CD8-positive, alpha-beta memory T cell (primary cell): ENCODE data around the gene BCR. TPM values are rescaled to one million over a fixed set of nuclear protein-coding genes. Genes with fewer than 3 reads are reported as not detected.

Experiments used
- CTCF ChIA-PET: fragments of 350-600 bp; sonication (Branson Sonifier 250); formaldehyde crosslinking; loops from one replicate; lab custom pipeline; 2021; ENCODE audit warnings: antibody characterized with exemption; lab: Charles Lee
- POLR2A ChIA-PET: fragments of 350-600 bp; sonication (Branson Sonifier 250); formaldehyde crosslinking; loops from one replicate; lab custom pipeline; 2021; ENCODE audit warnings: antibody characterized with exemption; lab: Charles Lee
- DNase-seq, 5 donors: peaks; one replicate each; pipeline versions ENCODE4 v3.0.0 to v3.0.0-alpha.2; 2020 to 2022; ENCODE audit warnings: mixed read lengths in 1 of 5
- H3K27ac ChIP-seq: one replicate; pipeline ENCODE4 v1.7.0; 2013; ENCODE audit warnings: low read depth, mild to moderate bottlenecking, low read length, moderate library complexity
- H3K27me3 ChIP-seq: 2 replicates; pipeline ENCODE4 v1.7.0; 2013; ENCODE audit warnings: low read length, mild to moderate bottlenecking; ENCODE audit not compliant: insufficient read depth, poor library complexity, severe bottlenecking
- H3K36me3 ChIP-seq: 2 replicates; pipeline ENCODE4 v1.7.0; 2013; ENCODE audit warnings: mild to moderate bottlenecking, low read length, moderate library complexity; ENCODE audit not compliant: insufficient read depth
- H3K4me1 ChIP-seq: 2 replicates; pipeline ENCODE4 v1.7.0; 2013; ENCODE audit warnings: mild to moderate bottlenecking, low read length, moderate library complexity; ENCODE audit not compliant: insufficient read depth
- H3K4me3 ChIP-seq: 2 replicates; pipeline ENCODE4 v1.7.0; 2013; ENCODE audit warnings: mild to moderate bottlenecking, low read length
- H3K9me3 ChIP-seq: 2 replicates; pipeline ENCODE4 v1.7.0; 2013; ENCODE audit warnings: mild to moderate bottlenecking, low read length
- H3K27ac Mint-ChIP-seq, 8 donors: one replicate each; pipeline ENCODE4 v1.8.0; 2020 to 2021; ENCODE audit warnings: mixed read lengths in 8 of 8, mild to moderate bottlenecking in 6 of 8, inconsistent platforms in 3 of 8, moderate library complexity in 3 of 8
- H3K27me3 Mint-ChIP-seq, 2 donors: one replicate each; pipeline ENCODE4 v1.8.0; 2020 to 2021; ENCODE audit warnings: mixed read lengths in 2 of 2, mild to moderate bottlenecking in 1 of 2, moderate library complexity in 1 of 2
- H3K36me3 Mint-ChIP-seq, 3 donors: one replicate each; pipeline ENCODE4 v1.8.0; 2020 to 2021; ENCODE audit warnings: mixed read lengths in 3 of 3, inconsistent platforms in 1 of 3, mild to moderate bottlenecking in 1 of 3
- H3K4me1 Mint-ChIP-seq, 3 donors: one replicate each; pipeline ENCODE4 v1.8.0; 2020 to 2021; ENCODE audit warnings: mixed read lengths in 3 of 3, inconsistent platforms in 1 of 3, mild to moderate bottlenecking in 1 of 3
- H3K4me3 Mint-ChIP-seq, 7 donors: one replicate each; pipeline ENCODE4 v1.8.0; 2020 to 2021; ENCODE audit warnings: mixed read lengths in 7 of 7, mild to moderate bottlenecking in 6 of 7, moderate library complexity in 4 of 7, inconsistent platforms in 2 of 7
- H3K9me3 Mint-ChIP-seq, 5 donors: one replicate each; pipeline ENCODE4 v1.8.0; 2020 to 2022; ENCODE audit warnings: mixed read lengths in 5 of 5, mild to moderate bottlenecking in 3 of 5, moderate library complexity in 2 of 5, inconsistent platforms in 1 of 5
- polyA plus RNA-seq: library from polyadenylated mRNA; unstranded; fragments of 300-500 nt; fragmentation: Illumina TruSeq; gene quantifications from one replicate; pipeline ENCODE4 v1.2.3, GENCODE V29; 2021
- total RNA-seq, 2 experiments: library from RNA; stranded (reverse); gene quantifications; one replicate each; pipeline ENCODE4 v1.2.3, GENCODE V29; 2021

BCR gene
- total and polyA plus RNA-seq, 3 experiments from 2014 or later, result 18.4 to 34.7 (median 33.2) TPM

- H3K9me3 ChIP-seq, result no peaks in the 10 kb centered on the region
- peaks cover 62% of the 10 kb centered on the region for H3K4me1 ChIP-seq
- no peaks in the 10 kb centered on the region for H3K36me3 ChIP-seq
- H3K27ac Mint-ChIP-seq, result peak overlapping the region; percentile 96 to 100 (median 99)
- peaks cover 0 to 2% (median 0%) of the 10 kb centered on the region in 5 donors for H3K9me3 Mint-ChIP-seq
- ChIA-PET POLR2A (interaction anchor here (0.7 to 1.0 kb wide), 3 partner anchors 8 to 1290 kb away, joined by 3 to 4 read pairs (median 3); partner anchors contain the start of gene ADORA2A), CTCF (interaction anchor here (0.8 to 2.0 kb wide), 7 partner anchors 11 to 328 kb away, joined by 3 to 10 read pairs (median 4); no protein-coding TSS in a partner anchor)
- H3K27me3 ChIP-seq, result no peaks in the 10 kb centered on the region
- peak overlapping the region; percentile 66 to 88 (median 75) for H3K4me3 Mint-ChIP-seq
- H3K4me1 Mint-ChIP-seq, result peaks cover 64 to 77% (median 66%) of the 10 kb centered on the region in 3 donors
- H3K4me3 ChIP-seq, result no peak overlapping the region
- peak; percentile 44 to 88 (median 73) for DNase-seq
- peaks cover 0 to 3% of the 10 kb centered on the region in 2 donors for H3K27me3 Mint-ChIP-seq
- H3K27ac ChIP-seq, result peak overlapping the region; percentile 69
- no peaks in the 10 kb centered on the region for H3K36me3 Mint-ChIP-seq
Measured at GRCh38 chr22:23137905-23138561, 42.3 kb upstream of the BCR start.

- Mint-ChIP-seq H3K4me3 (peak overlapping the region; percentile 13 to 79 (median 74)), H3K27me3 (peaks cover 0 to 3% of the 10 kb centered on the region in 2 donors), H3K9me3 (peaks cover 0 to 2% (median 0%) of the 10 kb centered on the region in 5 donors), H3K4me1 (peaks cover 70 to 81% (median 71%) of the 10 kb centered on the region in 3 donors), H3K36me3 (no peaks in the 10 kb centered on the region), H3K27ac (peak overlapping the region; percentile 96 to 100 (median 99))
- H3K4me1 ChIP-seq, result peaks cover 66% of the 10 kb centered on the region
- H3K27ac ChIP-seq, result peak overlapping the region; percentile 69
- H3K9me3 ChIP-seq, result no peaks in the 10 kb centered on the region
- H3K27me3 ChIP-seq, result no peaks in the 10 kb centered on the region
- CTCF ChIA-PET, result interaction anchor here (0.8 to 2.0 kb wide), 6 partner anchors 12 to 329 kb away, joined by 3 to 10 read pairs (median 4); no protein-coding TSS in a partner anchor
- no peak for DNase-seq
- H3K4me3 ChIP-seq, result no peak overlapping the region
- POLR2A ChIA-PET, result interaction anchor here (0.7 kb wide), 1 partner anchor 8 kb away, joined by 3 read pairs; no protein-coding TSS in a partner anchor
- H3K36me3 ChIP-seq, result no peaks in the 10 kb centered on the region
Measured at GRCh38 chr22:23138584-23139435, 41.5 kb upstream of the BCR start.

- Histone ChIP-seq H3K4me3 (no peak overlapping the region), H3K36me3 (no peaks in the 10 kb centered on the region), H3K27ac (no peak overlapping the region), H3K4me1 (peaks cover 77% of the 10 kb centered on the region), H3K9me3 (no peaks in the 10 kb centered on the region), H3K27me3 (no peaks in the 10 kb centered on the region)
- H3K27ac Mint-ChIP-seq, result peak overlapping the region; percentile 93 to 99 (median 97)
- ChIA-PET POLR2A (no interaction called here), CTCF (interaction anchor here (0.6 to 0.7 kb wide), 2 partner anchors 180 to 182 kb away, joined by 3 to 4 read pairs; no protein-coding TSS in a partner anchor)
- no peak for DNase-seq
- peaks cover 0 to 3% of the 10 kb centered on the region in 2 donors for H3K27me3 Mint-ChIP-seq
- H3K9me3 Mint-ChIP-seq, result peaks cover 0 to 2% (median 0%) of the 10 kb centered on the region in 5 donors
- peaks cover 76 to 95% (median 85%) of the 10 kb centered on the region in 3 donors for H3K4me1 Mint-ChIP-seq
- no peaks in the 10 kb centered on the region for H3K36me3 Mint-ChIP-seq
- peak overlapping the region in 2 of 7 donors; percentile 44 to 71 for H3K4me3 Mint-ChIP-seq
Measured at GRCh38 chr22:23140385-23140784, 39.9 kb upstream of the BCR start.

DNA sequence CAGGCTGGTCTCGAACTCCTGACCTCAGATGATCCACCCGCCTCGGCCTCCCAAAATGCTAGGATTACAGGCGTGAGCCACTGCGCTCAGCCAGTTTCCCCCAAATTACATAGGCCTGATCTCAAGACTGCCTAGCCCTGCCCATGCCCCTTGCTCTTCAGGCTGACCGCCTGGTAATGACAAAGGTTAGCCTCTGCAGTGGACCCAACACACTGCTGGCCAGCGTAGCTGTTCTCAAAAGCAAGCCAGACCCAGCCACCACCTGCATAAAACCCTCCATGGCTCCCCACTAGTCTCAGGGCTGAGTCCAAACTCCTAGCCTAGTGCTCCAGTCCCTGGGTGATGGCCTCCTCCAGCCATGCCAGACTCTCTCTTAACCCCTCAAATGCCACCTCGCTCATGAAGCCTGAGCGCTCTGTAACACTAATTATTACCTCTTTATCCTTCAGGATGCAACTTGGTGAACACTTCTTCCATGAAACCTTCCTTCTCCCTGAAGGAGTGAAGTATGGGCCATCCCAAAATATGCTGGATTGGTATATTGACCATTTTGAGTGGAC is 37.7 kb upstream of the BCR start:
- CTCF ChIA-PET, result interaction anchor here (1.7 kb wide), 1 partner anchor 10 kb away, joined by 5 read pairs; no protein-coding TSS in a partner anchor
- H3K36me3 Mint-ChIP-seq, result no peaks in the 10 kb centered on the region
- H3K36me3 ChIP-seq, result no peaks in the 10 kb centered on the region
- POLR2A ChIA-PET, result interaction anchor here (0.5 to 1.0 kb wide), 4 partner anchors 23 to 323 kb away, joined by 3 read pairs; no protein-coding TSS in a partner anchor
- DNase-seq, result no peak
- H3K4me1 Mint-ChIP-seq, result peaks cover 60 to 84% (median 78%) of the 10 kb centered on the region in 3 donors
- H3K27ac ChIP-seq, result peak overlapping the region; percentile 76
- no peaks in the 10 kb centered on the region for H3K9me3 ChIP-seq
- H3K4me3 Mint-ChIP-seq, result peak overlapping the region; percentile 71 to 91 (median 80)
- peak overlapping the region; percentile 93 to 99 (median 97) for H3K27ac Mint-ChIP-seq
- peaks cover 0 to 3% of the 10 kb centered on the region in 2 donors for H3K27me3 Mint-ChIP-seq
- no peaks in the 10 kb centered on the region for H3K27me3 ChIP-seq
- peaks cover 0 to 2% (median 0%) of the 10 kb centered on the region in 5 donors for H3K9me3 Mint-ChIP-seq
- H3K4me3 ChIP-seq, result peak overlapping the region; percentile 0
- peaks cover 63% of the 10 kb centered on the region for H3K4me1 ChIP-seq

DNA sequence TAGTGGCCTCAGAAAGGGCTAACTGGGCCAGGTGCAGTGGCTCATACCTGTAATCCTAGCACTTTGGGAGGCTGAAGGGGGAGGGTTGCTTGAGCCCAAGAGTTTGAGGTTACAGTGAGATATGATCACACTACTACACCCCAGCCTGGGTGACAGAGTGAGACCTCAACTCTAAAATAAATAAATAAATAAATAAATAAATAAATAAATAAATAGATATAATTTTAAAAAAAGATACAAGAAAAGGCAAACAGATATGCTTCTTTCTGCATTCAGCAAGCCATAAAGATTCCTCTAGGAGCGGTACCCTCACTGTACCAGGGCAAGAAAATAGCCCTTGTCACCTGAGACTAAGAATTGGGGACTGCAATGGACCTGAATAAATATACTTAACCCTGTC is 37.2 kb upstream of the BCR start:
- Mint-ChIP-seq H3K27ac (peak overlapping the region in 6 of 8 donors; percentile 91 to 99 (median 96)), H3K27me3 (peaks cover 0 to 3% of the 10 kb centered on the region in 2 donors), H3K36me3 (no peaks in the 10 kb centered on the region), H3K4me3 (peak overlapping the region in 5 of 7 donors; percentile 44 to 90 (median 74)), H3K4me1 (peaks cover 55 to 79% (median 73%) of the 10 kb centered on the region in 3 donors), H3K9me3 (peaks cover 0 to 2% (median 0%) of the 10 kb centered on the region in 5 donors)
- DNase-seq, result no peak
- Histone ChIP-seq H3K4me3 (no peak overlapping the region), H3K27me3 (no peaks in the 10 kb centered on the region), H3K27ac (no peak overlapping the region), H3K9me3 (no peaks in the 10 kb centered on the region), H3K4me1 (peaks cover 58% of the 10 kb centered on the region), H3K36me3 (no peaks in the 10 kb centered on the region)
- CTCF ChIA-PET, result interaction anchor here (2.4 kb wide), 1 partner anchor 183 kb away, joined by 9 read pairs; no protein-coding TSS in a partner anchor
- POLR2A ChIA-PET, result no interaction called here

DNA sequence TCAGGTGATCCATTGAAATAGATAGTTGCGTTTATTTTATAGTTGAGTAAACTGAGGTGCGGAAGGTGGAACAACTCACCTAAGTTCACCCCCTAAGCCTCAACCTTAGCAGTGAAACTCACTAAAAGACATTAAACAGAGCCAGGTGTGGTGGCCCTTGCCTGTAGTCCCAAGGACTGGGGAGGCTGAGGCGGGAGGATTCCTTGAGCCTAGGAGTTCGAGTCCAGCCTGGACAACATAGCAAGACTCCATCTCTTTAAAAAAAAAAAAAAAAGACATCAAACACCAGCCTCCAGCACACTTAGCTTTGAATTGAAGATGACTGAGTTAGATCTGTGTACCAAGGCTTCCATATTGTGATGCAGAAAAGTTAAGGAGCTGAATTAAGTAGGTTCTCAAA is 35.9 kb upstream of the BCR start:
- peaks cover 2% of the 10 kb centered on the region for H3K27me3 ChIP-seq
- Mint-ChIP-seq H3K4me3 (peak overlapping the region; percentile 76 to 89 (median 80)), H3K9me3 (peaks cover 0 to 2% (median 0%) of the 10 kb centered on the region in 5 donors), H3K36me3 (no peaks in the 10 kb centered on the region), H3K4me1 (peaks cover 45 to 68% (median 62%) of the 10 kb centered on the region in 3 donors), H3K27ac (peak overlapping the region; percentile 77 to 99 (median 96)), H3K27me3 (peaks cover 0 to 3% of the 10 kb centered on the region in 2 donors)
- H3K4me1 ChIP-seq, result peaks cover 46% of the 10 kb centered on the region
- no peak for DNase-seq
- H3K9me3 ChIP-seq, result no peaks in the 10 kb centered on the region
- H3K27ac ChIP-seq, result peak overlapping the region; percentile 48
- ChIA-PET CTCF (interaction anchor here (0.8 to 2.4 kb wide), 11 partner anchors 9 to 189 kb away, joined by 3 to 10 read pairs (median 5); partner anchors contain the start of gene BCR), POLR2A (interaction anchor here (0.6 kb wide), 2 partner anchors 10 to 24 kb away, joined by 4 read pairs; no protein-coding TSS in a partner anchor)
- H3K4me3 ChIP-seq, result peak overlapping the region; percentile 40
- H3K36me3 ChIP-seq, result no peaks in the 10 kb centered on the region
